ENCODE results near the gene ID1.
A peak's percentile ranks its signal among the peaks of the same experiment; 100 is the strongest.
"Not testable (repeated sequence)": the region's sequence is repeated elsewhere in the genome, so short reads cannot be mapped to it uniquely, and the experiment has no call there.

The ID1 gene

GRCh38 chr20:31573555-31574321 is 31.4 kb upstream of the ID1 start:
- no peak for DNase-seq (ENCODE audit: low spot score)

DNA sequence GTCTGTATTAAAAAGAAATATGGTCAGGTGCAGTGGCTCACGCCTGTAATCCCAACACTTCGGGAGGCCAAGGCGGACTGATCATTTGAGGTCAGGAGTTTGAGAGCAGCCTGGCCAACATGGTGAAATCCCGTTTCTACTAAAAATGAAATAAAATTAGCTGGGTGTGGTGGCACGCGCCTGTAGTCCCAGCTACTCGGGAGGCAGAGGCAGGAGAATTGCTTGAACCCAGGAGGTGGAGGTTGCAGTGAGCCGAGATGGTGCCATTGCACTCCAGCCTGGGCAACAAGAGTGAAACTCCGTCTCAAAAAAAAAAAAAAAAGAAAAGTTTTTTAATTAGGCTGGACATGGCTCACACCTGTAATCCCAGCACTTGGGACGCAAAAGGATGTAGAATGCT is 30.1 kb upstream of the ID1 start:
- not testable (repeated sequence) for DNase-seq (ENCODE audit: low spot score)

DNA sequence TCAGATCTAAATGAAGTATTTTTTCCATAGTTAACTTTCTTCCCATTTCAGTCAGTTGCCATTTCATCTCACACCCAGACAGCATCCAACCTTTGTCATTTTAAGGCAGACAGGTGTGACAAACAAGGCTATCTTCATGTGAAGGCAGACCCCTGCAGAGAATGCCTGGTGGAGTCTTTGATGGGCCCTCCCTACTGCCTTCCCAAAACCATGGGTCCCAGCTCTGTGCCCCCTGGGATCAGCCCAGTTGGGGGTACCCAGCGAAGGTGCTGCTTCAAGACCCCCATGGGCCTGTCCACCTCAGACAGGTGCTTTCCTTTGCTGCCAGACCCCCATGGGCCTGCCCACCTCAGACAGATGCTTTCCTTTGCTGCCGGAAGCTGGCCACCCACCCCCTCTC is 28.3 kb upstream of the ID1 start:
- no peak for DNase-seq (ENCODE audit: low spot score)

- no peak for DNase-seq (ENCODE audit: low spot score)
Observed at GRCh38 chr20:31577194-31577593, 27.9 kb upstream of the ID1 start.

- no peak for DNase-seq (ENCODE audit: low spot score)
Observed at GRCh38 chr20:31578448-31579138, 26.5 kb upstream of the ID1 start.

DNA sequence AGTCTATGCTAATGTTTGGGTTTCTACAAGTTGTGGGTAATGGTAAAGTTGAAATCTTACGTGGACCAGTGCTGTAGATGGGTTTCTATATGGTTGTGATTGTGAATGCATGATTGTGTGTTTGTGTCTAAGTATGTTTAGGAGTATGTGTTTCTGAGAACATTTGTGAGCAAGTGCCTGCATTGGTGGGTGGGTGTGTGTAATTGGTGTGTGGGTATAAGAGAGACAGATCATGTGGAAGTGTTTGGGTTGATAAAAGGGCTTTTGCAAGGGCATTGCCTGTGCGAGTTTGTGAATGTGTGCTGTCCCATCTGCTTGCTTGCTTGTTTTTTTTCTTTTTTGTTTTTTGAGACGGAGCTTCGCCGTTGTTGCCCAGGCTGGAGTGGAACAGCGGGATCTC is 25.8 kb upstream of the ID1 start:
- DNase-seq (ENCODE audit: low spot score): no peak

- not testable (repeated sequence) for DNase-seq (ENCODE audit: low spot score)
Observed at GRCh38 chr20:31579941-31580651, 25.0 kb upstream of the ID1 start.

GRCh38 chr20:31580706-31581105 is 24.4 kb upstream of the ID1 start:
- no peak for DNase-seq (ENCODE audit: low spot score)

GRCh38 chr20:31581391-31581790 is 23.7 kb upstream of the ID1 start:
- no peak for DNase-seq (ENCODE audit: low spot score)

DNA sequence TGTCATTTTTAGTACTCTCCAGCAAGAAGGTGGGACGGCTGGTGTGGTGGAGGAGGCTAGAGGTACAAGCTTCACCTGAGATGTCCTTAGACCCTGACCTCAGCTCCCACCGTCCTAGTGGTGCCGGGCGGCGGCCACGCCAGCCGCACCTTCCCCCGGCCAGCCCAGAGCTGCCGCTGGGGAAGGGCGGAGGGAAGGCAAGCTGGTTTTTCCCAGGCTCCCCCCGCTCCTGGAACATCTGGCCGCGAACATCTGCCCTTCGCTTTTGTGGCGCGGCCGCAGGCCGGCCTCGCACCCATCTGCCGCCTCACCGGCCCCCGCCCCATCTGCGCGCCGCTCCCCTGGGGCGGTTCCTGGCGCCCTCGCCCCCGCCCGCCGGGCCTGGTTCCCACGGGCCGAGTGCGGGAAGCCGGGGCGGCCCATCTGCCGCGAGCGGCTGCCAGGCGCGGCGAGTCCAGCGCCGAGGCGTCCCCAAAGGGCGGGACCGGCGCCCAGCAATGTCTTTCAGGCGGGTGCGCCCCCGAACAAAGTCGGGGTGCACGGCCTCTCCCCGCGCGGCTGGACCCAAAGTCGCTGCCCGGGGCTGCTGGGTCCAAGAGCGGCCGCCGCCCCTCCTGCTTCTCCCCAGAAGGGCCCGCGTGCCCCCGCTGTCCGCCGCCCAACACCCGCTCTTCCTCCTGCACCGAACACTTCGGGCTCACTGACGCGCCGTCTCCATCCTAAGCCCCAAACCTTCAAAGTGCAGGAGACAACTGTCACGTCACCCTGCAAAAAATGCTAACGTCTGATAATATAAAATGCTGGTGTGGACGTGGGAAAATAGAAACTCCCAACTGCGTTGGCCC is 17.3 kb upstream of the ID1 start:
- no peak for DNase-seq (ENCODE audit: low spot score)

DNA sequence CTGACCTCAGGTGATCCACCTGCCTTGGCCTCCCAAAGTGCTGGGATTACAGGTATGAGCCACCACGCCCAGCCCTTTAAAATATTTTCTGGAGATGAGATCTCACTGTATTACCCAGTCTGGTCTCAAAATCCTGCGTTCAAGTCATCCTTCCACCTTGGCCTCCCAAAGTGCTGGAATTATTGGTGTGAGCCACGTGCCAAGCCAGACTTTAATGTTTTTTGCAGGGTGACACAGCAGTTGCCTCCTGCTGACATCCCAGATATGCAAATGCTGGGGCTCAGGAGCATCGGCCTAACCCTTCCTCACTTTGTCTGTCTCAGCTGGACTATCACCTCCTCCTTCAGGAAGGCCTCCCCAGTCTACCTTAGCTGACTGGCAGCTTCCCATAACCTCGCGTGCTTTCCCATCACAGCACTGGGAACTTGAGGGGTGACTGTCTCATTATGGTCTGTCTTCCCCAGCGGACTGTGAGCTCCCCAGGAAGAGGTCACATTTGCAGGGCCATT is 14.3 kb upstream of the ID1 start:
- DNase-seq (ENCODE audit: low spot score): no peak

GRCh38 chr20:31593221-31594001 is 11.7 kb upstream of the ID1 start:
- no peak for DNase-seq (ENCODE audit: low spot score)

DNA sequence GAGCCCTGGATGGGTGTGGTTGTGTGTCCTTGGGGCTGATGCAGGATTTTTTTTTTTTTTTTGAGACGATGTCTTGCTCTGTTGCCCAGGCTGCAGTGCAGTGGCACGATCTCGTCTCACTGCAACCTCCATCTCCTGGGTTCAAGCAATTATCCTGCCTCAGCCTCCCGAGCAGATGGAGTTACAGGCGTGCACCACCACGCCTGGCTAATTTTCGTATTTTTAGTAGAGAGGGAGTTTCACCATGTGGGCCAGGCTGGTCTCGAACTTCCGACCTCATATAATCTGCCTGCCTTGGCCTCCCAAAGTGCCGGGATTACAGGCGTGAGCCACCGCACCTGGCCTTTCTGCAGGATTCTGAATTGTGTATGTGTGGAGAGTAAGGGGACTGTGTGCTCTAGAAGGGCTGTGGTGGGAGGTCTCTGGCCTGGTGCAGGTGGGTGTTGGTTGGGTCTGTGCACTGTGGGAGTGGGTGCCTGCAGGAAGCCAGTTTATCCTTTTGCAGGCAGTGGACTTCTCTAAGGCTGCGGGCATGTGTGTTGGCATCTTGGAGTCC is 11.0 kb upstream of the ID1 start:
- DNase-seq (ENCODE audit: low spot score): no peak

- DNase-seq (ENCODE audit: low spot score): no peak
Observed at GRCh38 chr20:31594558-31595379, 10.3 kb upstream of the ID1 start.

DNA sequence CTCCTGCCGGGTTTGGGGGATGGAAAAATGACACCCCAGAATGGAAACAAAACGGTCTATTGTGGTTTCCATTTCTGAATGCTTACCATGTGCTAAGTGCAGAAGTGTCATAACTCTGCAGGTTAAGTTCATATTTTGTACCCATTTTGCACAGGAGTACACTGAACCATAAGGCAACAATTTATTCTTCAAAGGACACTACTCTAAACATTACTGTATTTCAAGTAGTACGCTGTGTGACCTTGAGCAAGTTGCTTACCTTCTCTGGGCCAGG is 9.8 kb upstream of the ID1 start:
- DNase-seq (ENCODE audit: low spot score): no peak

GRCh38 chr20:31595654-31596411 is 9.3 kb upstream of the ID1 start:
- peak; percentile 49 for DNase-seq (ENCODE audit: low spot score)

GRCh38 chr20:31596412-31596715 is 8.7 kb upstream of the ID1 start:
- DNase-seq (ENCODE audit: low spot score): not testable (repeated sequence)

DNA sequence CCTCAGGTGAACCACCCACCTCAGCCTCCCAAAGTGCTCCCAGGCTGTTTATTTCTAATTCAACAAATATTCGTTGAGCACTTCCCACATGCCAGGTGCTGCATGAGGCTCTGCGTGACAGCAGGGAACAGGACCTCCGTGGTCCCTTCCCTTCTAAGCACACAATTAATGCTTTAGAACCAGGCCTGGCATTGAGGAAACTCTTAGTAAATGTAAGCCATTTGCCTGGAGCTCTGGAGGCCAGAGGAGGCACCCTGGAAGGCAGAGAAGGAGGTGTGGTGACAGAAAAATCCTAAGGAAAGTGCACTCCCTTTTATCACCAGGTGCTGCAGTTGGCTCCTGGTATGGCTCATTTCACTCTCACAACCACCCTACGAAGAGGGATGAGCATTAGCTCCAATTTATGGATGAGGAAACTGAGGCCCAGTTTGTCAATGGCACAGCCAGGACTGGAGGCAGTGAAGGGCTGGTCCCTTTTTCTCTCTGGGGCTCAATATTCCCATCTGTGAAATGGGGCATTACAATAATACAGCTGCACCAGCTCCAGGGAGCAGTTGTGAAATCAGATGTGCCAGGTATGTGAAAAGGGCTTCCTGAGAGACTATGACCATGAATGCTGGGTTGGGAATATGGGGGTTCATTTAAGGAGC is 8.1 kb upstream of the ID1 start:
- DNase-seq (ENCODE audit: low spot score): no peak

- DNase-seq (ENCODE audit: low spot score): no peak
Observed at GRCh38 chr20:31597481-31597855, 7.6 kb upstream of the ID1 start.
